HG02610 (cell line): ENCODE data around the gene FOXF2.

Experiments used
- ATAC-seq: cut with Tn5 transposase; IDR thresholded peaks from one replicate; pipeline ENCODE4 v1.9.1; 2021; ENCODE audit warnings: mild to moderate bottlenecking, moderate library complexity; ENCODE audit not compliant: unreplicated experiment

Gene FOXF2

DNA sequence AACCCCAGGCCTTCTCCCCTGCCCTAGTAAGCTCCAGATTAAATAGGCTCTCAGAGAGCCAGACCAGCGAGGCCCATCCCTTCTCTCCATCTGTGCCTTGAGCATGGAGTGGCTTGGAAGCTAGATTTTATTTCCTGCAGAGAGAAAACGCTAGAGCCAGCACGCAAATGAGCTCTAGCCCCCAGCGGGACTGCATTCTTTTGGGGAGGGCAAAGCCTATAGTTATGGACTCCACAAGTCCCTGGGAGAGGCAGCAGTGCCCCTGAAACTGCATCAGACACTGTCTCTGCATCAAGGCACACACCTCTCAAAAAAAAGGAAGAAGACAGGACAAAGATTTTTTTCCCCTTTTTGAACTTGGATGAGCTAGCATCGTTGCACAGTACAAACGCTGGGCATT, 15.8 kb downstream of the FOXF2 start:
- ATAC-seq: no peak

DNA sequence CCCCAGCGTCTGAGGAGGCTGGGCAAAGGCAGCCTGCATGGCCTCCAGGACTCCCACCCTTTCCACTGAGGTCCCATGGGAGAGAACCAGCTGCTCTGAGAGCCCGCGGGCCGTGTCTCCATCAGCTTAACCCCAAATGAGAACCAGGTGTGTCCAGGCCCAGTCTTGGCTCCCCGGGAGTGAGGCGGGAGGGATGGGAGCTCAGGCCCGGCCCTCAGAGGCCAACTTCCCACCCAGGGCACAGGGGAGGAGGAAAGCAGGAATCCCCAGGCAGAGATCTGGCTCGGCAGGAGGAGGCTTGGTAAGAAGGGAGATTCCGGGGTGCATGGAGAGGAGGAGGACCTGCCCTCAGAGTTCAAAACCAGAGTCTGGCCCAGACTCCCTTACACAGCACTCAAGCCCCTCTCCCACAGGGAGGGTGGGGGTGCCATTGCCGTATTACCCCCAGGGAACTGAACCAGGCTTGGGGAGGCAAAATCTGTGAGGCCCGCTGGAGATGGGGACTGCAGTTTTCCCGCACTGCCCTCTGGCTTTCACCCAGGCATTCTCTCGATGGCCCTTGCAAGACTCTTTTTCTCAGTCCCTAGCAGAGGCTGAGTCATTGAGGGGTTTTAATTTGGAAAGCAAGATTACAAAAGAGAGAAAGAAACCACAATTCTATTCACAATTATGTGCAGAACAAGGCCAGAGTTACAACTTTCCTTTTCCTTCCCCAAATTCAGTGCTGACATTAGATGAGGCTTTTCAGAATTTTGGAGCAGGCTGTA, 17.1 kb downstream of the FOXF2 start:
- ATAC-seq: no peak

DNA sequence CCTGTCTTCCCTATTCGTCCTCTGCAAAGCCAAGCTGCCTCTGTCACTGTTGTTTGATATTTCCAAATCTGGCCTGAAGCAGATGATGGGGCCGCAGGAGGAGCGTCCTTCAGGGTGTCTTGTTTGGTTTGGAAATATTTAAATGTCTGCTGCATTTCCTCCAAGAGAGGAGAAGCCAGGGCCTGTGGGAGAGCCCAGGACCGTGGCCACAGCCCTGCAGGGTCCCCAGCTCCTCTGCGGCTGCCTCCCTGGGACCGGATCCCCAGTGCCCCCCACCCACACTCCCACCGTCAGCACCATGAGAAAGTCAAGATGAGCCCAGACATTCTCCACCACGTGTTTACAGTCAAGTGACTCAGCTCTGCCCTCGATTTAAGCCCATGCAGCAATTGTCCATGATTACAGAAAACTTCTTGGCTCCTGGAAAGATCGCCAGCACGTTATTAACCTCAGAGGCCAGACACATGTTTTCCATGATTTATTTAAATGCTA, 18.2 kb downstream of the FOXF2 start:
- no peak for ATAC-seq

DNA sequence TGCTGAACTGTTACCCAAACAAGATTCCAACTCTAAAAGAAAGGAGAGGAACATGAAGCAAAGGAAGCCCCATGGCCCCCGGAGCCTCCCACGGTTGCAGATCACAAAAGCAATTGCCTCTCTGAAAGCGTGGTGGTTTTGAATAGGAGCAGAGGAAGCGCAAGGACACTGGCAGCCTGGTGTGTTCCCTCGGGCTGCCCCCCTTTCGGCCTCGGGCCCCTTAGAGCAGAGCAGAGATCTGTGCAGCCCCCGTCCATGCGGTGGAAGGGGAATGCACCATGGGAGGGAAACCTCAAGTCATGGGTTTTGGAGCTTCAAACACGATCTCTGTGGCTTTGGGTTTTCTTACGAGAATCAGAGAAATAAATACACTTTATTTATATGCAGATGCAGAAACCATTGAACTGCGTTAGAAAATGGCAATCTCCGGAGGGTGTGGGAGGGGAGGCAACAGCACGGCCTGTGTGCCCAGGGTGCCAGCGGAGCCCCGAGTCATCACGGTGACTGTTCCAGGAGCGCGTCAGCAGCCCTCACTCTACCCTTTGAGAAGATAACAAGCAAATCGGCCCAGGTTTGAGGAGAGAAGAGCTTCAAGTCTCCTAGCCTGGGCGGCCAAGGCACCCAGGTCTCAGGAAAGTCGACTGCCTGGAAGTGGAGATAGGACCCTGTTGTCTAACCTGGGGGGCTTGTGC, 20.5 kb downstream of the FOXF2 start:
- no peak for ATAC-seq

DNA sequence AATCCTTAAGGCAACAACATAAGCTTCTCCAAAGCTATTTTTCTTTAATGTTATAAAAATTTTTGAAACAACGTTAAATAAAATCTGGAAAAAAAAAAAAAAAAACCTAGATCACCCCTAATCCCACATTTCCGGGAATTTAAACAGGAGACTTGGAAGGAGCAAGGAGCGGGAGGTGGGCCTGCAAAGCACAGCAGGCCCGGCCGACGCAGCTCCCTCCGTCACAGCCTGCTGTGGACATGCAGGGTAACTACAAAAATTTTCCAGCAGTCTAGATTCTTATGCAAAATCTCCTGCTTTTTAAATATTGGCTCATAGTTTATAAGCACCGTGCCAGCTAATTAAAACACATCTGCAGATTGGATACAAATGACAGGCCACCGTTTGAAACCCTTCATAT, 23.5 kb downstream of the FOXF2 start:
- ATAC-seq: no peak

DNA sequence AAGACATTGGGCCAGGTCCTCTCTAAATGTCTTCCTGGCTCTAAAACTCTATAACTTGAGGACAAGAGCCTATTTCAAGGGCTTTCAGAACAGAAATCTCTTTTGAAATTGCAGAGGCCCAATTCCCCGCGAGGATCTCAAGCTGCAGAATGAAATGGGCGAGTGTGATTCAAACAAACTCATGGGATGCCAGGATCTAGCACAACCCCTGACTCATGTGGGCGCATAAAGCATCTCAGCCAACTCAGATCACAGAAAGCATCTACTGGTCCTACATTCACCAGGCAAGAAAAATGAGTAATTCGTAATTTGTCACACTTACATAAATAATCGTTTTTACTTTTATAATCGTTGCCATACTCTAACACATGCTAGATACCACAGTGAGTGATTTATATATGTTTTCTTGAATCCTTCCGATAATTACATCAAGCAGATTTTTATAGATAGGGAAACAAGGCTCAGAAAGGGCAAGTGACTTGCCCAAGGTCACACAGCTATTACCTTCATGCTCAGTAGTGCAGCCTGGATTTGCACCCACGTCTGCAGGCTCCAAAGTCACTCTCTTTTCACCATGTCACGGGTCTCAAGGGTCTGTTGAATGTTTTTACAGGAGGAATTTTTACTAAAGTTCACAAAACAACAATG, 26.2 kb downstream of the FOXF2 start:
- no peak for ATAC-seq

DNA sequence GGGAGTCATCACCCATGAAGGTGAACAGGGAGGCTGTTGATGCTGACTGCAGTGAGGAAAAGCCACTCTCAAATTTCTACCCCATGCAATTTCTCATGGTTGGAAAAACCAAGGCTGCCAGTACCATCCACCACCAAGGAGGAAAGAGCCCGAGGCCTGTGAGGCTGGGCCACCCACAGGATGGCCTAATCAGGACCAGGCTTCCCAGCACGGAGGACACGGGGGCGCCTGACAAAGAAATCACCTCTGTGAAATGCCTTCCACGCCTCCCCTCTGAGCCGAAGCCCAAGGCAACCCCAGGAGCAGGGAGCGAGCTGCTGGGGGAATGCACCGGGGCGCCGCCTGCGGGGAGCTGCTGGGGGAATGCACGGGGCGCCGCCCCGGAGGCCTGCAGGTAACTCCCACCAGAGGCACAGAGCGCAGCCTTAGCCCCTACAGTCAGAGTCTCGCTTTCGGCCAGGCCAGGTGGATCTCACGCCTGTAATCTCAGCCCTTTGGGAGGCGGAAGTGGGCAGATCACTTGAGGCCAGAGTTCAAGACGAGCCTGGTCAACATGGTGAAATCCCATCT, 26.9 kb downstream of the FOXF2 start:
- no peak for ATAC-seq

DNA sequence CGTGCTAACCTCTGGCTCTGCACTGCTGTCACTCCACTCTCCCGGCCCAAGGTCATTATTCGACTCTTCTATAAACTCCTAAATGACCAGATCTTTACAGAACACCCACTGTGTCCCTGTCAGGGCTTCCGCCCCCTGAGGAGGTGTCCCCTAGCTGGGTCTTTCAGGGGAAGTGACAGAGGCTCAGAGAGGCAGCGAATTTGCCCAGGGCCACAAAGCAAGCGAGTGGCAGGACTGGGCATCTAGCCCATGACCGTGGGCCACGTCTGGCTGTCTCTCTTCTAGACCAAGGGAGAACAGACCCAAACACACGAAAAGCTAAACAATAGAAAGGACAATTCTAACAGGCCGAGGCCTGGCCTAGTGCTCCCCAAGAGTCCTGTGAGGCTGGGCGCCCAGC, 27.4 kb downstream of the FOXF2 start:
- no peak for ATAC-seq

DNA sequence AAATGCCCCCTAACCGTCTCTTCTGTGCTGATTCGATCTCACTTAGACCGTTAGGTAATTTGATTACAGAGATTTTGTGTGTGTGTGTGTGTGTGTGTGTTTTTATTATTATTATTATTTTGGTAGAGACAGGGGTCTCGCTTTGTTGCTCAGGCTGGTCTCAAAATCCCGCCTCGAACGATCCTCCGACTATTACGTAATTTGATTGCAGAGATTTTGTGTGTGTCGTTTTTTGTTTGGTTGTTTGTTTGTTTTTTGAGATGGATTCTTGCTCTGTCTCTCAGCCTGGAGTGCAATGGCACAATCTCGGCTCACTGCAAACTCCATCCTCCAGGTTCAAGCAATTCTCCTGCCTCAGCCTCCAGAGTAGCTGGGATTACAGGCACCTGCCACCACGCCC, 28.3 kb downstream of the FOXF2 start:
- no peak for ATAC-seq

DNA sequence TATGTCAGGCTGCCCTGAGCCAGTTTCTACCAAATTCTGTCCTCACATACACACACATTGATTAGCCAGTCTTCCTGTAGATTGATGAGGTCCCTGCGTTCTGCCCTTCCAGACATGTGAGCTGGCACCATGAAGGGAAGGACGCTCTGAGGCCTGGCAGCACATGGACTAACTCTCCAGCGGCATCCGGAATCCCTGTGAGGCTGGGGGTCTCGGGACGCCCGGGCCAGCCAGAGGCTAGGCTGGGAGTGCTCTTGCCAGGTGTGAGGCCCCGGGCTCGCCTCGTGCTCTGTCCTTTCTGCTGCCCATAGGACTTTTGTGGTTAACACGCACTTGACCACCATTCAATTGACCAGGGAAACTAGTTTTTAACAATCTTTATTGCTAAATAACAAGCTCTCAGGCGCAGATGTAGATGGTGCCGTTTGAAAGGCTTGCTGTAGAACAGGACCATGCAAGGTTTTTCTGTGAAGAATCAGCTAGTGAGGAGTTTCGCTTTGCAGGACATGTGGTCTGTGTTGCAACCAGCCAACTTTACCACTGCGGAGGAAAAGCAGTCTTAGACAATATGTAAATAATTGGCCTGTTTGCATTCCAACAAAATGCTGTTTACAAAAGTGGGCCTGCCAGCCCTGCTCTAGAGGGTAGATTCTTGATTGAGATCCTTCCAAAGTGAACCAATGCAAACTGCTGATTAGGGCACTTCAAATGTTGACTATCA, 29.3 kb downstream of the FOXF2 start:
- no peak for ATAC-seq

DNA sequence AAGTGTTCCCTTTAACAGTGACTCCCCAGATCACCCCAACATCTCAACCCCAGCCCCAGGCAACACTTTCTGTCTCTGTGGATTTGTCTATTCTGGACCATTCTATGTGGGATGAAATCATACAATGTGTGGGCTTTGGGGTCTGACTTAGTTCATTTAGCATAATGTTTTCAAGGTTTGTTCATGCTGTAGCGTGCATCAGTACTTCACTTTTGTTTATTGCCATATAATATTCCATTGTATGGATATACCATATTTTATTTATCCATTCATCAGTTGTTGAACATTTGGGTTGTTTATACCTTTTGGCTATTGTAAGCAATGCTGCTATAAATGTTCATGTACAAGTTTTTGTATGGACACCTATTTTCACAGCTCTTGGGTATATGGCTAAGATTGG, 31.0 kb downstream of the FOXF2 start:
- no peak for ATAC-seq

DNA sequence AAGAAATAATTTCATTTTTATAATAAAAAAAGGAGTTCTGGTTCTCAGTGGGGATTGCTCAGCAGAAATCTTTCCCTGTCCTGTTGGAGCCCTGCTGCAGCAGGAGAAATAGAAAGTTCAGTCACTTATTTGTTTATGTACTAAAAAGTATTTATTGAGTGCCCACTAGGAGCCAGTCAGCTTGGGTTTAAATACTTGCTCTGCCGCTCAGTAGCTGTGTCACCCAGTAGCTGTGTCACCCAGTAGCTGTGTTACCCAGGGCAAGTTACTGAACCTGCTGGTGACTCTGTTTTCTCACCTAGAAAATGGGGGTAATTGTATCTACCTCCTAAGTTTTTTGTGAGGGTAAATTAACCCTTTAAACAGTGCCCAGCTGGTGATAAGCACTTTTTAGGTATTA, 32.9 kb downstream of the FOXF2 start:
- no peak for ATAC-seq

DNA sequence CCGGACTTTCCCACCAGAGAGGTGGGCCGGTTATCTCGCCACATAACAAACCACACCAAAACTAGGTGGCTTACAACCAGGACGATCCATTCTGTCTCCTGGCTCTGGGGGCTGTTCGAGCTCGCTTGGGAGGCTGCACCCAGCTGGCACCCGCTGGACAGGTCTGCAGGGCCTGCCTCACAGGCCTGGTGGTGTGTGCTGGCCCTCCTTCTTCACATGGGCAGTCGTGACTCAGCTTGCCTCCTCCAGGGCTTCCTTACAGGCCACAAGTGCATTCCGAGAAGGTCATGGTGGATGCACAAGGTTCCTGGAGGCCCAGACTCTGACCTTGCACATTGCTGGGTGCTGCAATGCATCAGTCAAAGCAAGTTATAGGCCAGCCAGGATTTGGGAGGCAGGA, 34.2 kb downstream of the FOXF2 start:
- no peak for ATAC-seq

DNA sequence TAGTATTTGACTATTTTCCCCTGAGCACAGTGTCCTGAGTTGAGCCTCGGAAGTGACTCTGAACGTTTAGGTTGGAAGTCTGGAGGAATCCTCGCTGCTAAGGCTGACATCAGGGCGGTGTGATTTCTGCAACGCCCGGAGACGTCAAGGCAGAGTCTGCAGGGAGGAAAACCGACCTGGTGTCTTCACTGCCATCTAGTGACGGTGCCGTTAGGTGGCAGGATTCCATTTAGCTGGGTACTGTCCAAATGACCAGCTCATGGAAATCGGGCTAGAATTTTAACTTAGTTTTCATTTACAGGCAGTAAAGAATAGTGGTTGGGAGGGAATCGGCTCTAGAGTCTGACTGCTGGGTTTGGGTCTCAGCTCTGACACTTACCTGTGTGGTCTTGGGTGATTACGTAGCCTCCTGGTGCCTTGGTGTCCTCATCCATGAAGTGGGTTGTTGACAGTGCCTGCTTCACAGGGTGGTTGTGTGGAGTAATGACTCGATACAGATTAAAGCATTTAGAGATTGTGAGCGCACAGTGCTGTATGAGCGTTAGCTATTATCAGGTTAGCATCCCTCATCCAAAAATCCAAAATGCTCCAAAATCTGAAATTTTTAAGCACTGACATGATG, 35.0 kb downstream of the FOXF2 start:
- ATAC-seq: no peak

DNA sequence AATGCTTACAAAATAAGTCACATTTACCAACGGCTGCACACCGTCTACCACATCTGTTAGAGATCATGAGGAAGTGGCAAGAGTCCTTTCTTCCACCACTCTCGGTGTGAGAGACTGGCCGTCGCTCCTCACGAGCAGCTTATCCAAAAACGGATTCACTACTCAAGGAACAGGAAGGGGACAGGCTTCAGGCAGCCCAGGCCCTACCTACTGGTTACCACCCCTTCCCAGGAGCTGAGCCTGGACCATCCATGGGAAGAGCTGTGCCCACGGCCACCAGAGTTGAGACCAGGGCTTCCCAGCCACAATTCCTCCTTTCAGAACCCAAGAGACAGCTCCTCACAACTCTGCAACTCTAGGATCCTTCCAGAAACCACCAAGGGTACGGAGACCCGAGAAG, 37.0 kb downstream of the FOXF2 start:
- ATAC-seq: no peak

DNA sequence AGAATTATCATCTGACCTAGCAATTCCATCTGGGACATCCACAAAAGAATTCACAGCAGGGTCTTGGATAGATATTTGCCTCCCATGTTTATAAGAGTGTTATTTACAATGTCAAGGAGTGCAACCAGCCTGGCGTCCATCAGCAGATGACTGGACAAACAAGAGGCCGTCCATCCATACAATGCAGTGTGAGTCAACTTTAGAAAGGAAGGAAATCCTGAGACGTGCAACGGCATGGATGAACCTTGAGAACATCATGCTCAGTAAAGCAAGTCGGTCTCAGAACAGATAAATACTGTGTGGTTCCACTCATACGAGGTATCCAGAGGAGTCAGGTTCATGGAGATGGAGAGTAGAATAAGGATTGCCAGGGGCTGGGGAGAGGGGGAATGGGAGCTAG, 46.4 kb downstream of the FOXF2 start:
- ATAC-seq: no peak

DNA sequence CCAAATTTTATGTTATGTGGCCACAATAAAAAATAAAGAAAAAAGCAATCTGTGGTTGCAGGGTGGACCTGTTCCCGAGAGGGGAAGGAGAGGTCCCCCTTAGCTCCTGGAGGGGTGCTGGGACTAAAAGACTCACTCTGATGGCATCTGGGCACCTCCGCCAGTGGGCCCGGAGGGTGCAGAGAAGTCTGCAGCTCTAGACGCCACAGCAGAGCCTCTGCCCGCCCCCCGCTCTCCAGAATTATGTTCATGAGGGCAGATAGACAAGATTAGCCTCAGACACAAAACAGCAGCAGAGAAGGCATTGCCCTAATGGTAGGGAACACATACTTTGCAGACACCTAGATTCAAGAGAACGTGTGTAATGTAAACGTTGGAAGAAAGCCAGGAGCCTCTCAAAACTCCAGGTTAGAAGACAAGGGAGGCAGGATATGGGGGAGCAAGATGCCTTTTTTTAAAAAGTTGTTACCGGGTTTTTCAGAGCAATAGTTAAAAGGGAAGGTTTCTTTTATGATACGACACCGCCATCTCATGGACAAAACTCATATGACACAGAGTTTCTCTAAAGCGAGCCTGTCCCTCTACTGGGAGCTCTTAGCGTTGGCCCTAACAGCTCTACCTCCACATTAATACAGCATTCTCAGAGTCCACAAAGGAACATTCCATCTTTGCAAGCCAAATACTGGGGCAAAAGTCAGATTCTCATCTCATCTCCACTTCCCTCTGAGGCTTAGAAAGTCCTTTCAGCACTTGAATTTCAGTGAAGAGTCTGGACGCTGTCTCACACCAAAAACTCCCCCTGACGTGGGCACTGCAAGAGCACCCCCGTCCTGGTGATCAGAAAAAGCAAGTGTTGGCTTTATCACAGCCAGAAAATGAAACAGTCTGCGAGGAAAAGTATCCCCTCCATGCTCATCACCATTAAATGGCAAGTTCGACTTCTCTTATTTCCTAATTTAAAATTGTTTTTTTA, 47.2 kb downstream of the FOXF2 start:
- ATAC-seq: no peak

DNA sequence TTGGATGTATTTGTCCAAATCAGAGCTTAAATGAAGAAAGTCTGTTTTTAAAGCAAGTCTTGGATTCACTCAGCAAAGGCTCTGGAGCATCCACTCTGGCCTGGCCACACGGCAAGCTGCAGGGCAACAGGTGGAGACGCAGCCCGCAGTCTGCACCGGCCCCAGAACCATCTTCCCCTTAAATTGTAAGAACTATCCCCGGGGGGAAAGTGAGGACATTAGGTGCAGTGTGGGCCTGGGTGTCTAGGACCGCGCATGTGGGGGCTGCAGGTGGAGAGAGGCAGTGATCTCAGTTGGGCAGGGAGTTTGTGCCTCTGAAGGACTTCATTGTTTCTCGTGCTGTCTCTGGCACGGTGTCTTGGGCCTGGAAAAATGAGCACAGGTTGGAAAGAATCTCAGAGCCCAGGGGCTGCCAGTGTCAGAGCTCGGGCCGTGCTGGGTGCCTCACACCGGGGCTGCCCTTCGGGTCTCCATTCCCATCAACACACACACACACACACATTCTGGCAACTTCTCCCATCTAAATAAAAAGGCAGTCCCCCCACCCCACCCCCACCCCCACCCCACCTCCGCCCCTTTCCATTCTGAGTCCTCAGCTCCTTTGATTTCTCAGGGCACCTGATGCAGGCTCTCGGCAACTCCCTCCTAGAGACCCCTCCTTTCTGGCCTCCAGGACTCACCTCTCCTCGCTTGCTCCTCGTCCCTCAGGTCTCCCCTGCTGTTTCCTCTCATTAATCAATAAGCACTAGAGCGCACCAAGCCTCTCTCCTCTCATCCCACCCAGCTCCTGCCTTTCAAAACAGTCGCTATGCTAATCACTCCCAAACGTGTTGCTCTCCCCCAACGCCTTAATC, 48.4 kb downstream of the FOXF2 start:
- ATAC-seq: no peak
